Fibroblast of lung (primary cell): ENCODE results near the gene PPP3R1. TPM values are rescaled to one million over a fixed set of nuclear protein-coding genes. Genes with fewer than 3 reads are reported as not detected.

Experiments
- DNase-seq, 2 donors: peaks; one replicate each; pipeline versions ENCODE4 v3.0.0 to v3.0.0-alpha.2; 2010; ENCODE audit warnings: low read depth in 2 of 2
- H2AFZ ChIP-seq: 2 replicates; pipeline ENCODE4 v1.5.1; 2012; ENCODE audit warnings: low read length, control low read depth, inconsistent platforms
- H3K27ac ChIP-seq: 2 replicates; pipeline ENCODE4 v1.5.1; 2011; ENCODE audit warnings: low read length, control low read depth; ENCODE audit not compliant: insufficient read depth
- H3K27me3 ChIP-seq: 2 replicates; pipeline ENCODE4 v1.5.1; 2011; ENCODE audit warnings: mild to moderate bottlenecking, low read length; ENCODE audit not compliant: control insufficient read depth, insufficient read depth
- H3K36me3 ChIP-seq: 2 replicates; pipeline ENCODE4 v1.5.1; 2011; ENCODE audit warnings: low read length; ENCODE audit not compliant: control insufficient read depth, insufficient read depth
- H3K4me1 ChIP-seq: 2 replicates; pipeline ENCODE4 v1.5.1; 2011; ENCODE audit warnings: low read length; ENCODE audit not compliant: control insufficient read depth, insufficient read depth; ENCODE audit errors: extremely low read depth
- H3K4me2 ChIP-seq: 2 replicates; pipeline ENCODE4 v1.5.1; 2011; ENCODE audit warnings: low read length, control low read depth; ENCODE audit not compliant: insufficient read depth; ENCODE audit errors: extremely low read depth
- H3K4me3 ChIP-seq, 4 experiments: fragments of 200-600 bp in 1 of 4; sonication (generic) in 1 of 4; replicated peaks in 1 of 4; 2 replicates each; pipeline ENCODE4 v1.5.1; 2011 to 2016; ENCODE audit warnings: low read length in 4 of 4, low read depth in 3 of 4, mild to moderate bottlenecking in 3 of 4, control low read depth in 2 of 4, inconsistent platforms in 1 of 4, mixed read lengths in 1 of 4; ENCODE audit not compliant: insufficient read depth in 1 of 4; ENCODE audit errors: control extremely low read depth in 1 of 4
- H3K79me2 ChIP-seq: 2 replicates; pipeline ENCODE4 v1.5.1; 2012; ENCODE audit warnings: mild to moderate bottlenecking, low read length, inconsistent platforms; ENCODE audit not compliant: control insufficient read depth, insufficient read depth
- H3K9ac ChIP-seq: 2 replicates; pipeline ENCODE4 v1.5.1; 2011; ENCODE audit warnings: mild to moderate bottlenecking, low read length, control low read depth; ENCODE audit not compliant: insufficient read depth
- H3K9me3 ChIP-seq: 2 replicates; pipeline ENCODE4 v1.5.1; 2012; ENCODE audit warnings: low read depth, low read length; ENCODE audit not compliant: control insufficient read depth, insufficient read depth
- H4K20me1 ChIP-seq: 2 replicates; pipeline ENCODE4 v1.5.1; 2011; ENCODE audit warnings: low read length; ENCODE audit not compliant: control insufficient read depth, insufficient read depth; ENCODE audit errors: extremely low read depth
- EZH2 ChIP-seq: IDR thresholded peaks from 2 replicates; pipeline ENCODE4 v1.5.1; 2012; ENCODE audit warnings: low read length, control low read depth, mild to moderate bottlenecking; ENCODE audit errors: missing control alignments
- polyA plus RNA-seq, 2 donors: library from polyadenylated mRNA; depleted of rRNA in 1 of 2; stranded (reverse) in 1 of 2; unstranded in 1 of 2; fragments of >200 nt; gene quantifications; 2 replicates each; pipeline ENCODE4 v1.2.1, GENCODE V29; 2011 to 2012; ENCODE audit warnings: missing spikeins in 1 of 2
- total RNA-seq: library from RNA; depleted of rRNA; stranded (reverse); fragments of >200 nt; gene quantifications from 2 replicates; pipeline ENCODE4 v1.2.1, GENCODE V29; 2014
- TF ChIP-seq, protein P1 (sequence below), 2 donors: IDR thresholded peaks in 1 of 2; conservative IDR thresholded peaks in 1 of 2; 1 replicate in 1 of 2; 2 replicates in 1 of 2; pipeline ENCODE4 v1.5.1; 2011 to 2012; ENCODE audit warnings: low read length in 2 of 2, control low read depth in 1 of 2, inconsistent platforms in 1 of 2, low read depth in 1 of 2, mild to moderate bottlenecking in 1 of 2

The PPP3R1 gene
- total and polyA plus RNA-seq, 2 donors (not counting 1 experiment from before 2014, with no cell fraction given) = 22.8 to 51.3 TPM

DNA sequence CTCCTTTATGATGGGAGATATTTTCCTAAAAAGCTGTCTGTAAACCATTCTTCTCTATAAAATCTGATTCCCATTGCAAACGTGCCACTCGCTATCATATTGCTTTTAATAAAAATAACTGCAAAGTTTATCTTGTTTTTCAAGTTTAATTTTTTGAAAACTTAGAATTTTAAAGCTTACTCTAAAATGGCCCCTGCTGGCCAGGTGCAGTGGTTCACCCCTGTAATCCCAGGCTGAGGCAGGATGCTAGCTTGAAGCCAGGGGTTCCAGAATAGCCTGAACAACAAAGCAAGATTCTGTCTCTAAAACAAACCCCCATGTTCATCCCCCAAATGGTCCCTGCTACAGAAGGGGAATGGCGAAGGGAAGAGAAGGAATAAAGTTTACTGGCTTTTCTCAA lies 41.9 kb upstream of the PPP3R1 start:
- DNase-seq = no peak
- Histone ChIP-seq H3K27me3 (no peaks in the 10 kb centered on the region), H2AFZ (no peak overlapping the region), H3K27ac (no peak overlapping the region), H4K20me1 (no peaks in the 10 kb centered on the region), H3K9ac (no peak overlapping the region), H3K4me2 (no peak overlapping the region), H3K4me1 (no peaks in the 10 kb centered on the region), H3K36me3 (peaks cover under 1% of the 10 kb centered on the region), H3K4me3 (no peak overlapping the region), H3K79me2 (no peaks in the 10 kb centered on the region), H3K9me3 (no peaks in the 10 kb centered on the region)
- TF ChIP-seq, protein P1, sequence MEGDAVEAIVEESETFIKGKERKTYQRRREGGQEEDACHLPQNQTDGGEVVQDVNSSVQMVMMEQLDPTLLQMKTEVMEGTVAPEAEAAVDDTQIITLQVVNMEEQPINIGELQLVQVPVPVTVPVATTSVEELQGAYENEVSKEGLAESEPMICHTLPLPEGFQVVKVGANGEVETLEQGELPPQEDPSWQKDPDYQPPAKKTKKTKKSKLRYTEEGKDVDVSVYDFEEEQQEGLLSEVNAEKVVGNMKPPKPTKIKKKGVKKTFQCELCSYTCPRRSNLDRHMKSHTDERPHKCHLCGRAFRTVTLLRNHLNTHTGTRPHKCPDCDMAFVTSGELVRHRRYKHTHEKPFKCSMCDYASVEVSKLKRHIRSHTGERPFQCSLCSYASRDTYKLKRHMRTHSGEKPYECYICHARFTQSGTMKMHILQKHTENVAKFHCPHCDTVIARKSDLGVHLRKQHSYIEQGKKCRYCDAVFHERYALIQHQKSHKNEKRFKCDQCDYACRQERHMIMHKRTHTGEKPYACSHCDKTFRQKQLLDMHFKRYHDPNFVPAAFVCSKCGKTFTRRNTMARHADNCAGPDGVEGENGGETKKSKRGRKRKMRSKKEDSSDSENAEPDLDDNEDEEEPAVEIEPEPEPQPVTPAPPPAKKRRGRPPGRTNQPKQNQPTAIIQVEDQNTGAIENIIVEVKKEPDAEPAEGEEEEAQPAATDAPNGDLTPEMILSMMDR (conservative IDR thresholded peaks at IDR 0.05 in 1 of 2, IDR thresholded peaks at IDR 0.05 in 1 of 2; ENCODE audit: low read depth in 1 of 2, low read length in 2 of 2) = no peak

DNA sequence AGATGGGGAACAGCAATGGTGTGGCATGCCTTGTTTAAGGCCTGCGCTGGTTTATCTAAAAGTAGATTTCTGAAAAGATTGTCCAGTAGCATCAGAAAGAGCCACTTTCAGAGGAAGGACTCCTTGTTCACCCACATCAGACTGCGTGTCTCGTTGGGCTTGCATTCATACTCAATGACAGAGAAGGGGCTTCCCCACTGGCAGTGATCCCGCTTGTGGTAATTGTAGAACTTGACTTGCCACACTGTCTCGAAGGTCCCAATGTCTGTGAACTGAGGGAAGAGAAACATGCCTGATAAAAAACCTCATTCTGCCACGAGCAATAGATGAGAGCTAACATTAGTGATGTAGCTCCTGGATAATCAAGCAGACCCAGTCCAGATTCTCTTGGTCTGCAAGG lies 41.4 kb upstream of the PPP3R1 start:
- Histone ChIP-seq H3K27ac (no peak overlapping the region), H4K20me1 (no peaks in the 10 kb centered on the region), H2AFZ (no peak overlapping the region), H3K79me2 (no peaks in the 10 kb centered on the region), H3K9me3 (no peaks in the 10 kb centered on the region), H3K27me3 (no peaks in the 10 kb centered on the region), H3K4me2 (no peak overlapping the region), H3K9ac (no peak overlapping the region), H3K4me3 (no peak overlapping the region), H3K36me3 (no peaks in the 10 kb centered on the region), H3K4me1 (no peaks in the 10 kb centered on the region)
- TF ChIP-seq EZH2 = no peak
- TF ChIP-seq, protein P1 (conservative IDR thresholded peaks at IDR 0.05 in 1 of 2, IDR thresholded peaks at IDR 0.05 in 1 of 2; ENCODE audit: low read depth in 1 of 2, low read length in 2 of 2) = no peak
- DNase-seq = no peak

DNA sequence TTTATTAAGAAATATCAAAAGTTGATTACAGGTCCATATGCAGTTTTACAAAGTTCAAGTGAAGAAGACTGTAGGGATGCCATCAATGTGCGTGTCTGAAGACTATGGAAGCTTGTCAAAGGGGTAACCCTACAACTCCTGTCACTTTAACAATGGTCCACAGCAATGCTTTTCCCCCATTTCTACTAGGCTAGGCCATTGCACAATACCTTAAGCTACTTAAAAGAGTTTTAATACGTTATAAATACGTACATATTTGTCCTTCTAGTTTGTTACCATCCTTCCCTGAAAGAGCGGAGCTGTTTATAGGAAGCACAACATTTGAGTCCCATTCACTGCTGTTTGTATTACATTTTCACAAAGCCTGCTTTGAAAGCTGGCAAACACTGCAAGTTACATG lies 40.7 kb upstream of the PPP3R1 start:
- DNase-seq = no peak
- no peak overlapping the region for H3K27ac ChIP-seq
- TF ChIP-seq, protein P1 (conservative IDR thresholded peaks at IDR 0.05 in 1 of 2, IDR thresholded peaks at IDR 0.05 in 1 of 2; ENCODE audit: low read depth in 1 of 2, low read length in 2 of 2) = no peak
- H4K20me1 ChIP-seq = no peaks in the 10 kb centered on the region
- no peaks in the 10 kb centered on the region for H3K4me1 ChIP-seq
- H3K9me3 ChIP-seq = no peaks in the 10 kb centered on the region
- no peak overlapping the region for H3K9ac ChIP-seq
- H3K36me3 ChIP-seq = no peaks in the 10 kb centered on the region
- no peak overlapping the region for H3K4me2 ChIP-seq
- no peak overlapping the region for H3K4me3 ChIP-seq
- H3K79me2 ChIP-seq = no peaks in the 10 kb centered on the region
- no peak overlapping the region for H2AFZ ChIP-seq
- H3K27me3 ChIP-seq = no peaks in the 10 kb centered on the region
